Gastrocnemius medialis (tissue), 4 donors: ENCODE measurements around the gene TK1.

ENCODE experiments used
- POLR2A ChIP-seq, 2 donors: fragments of 450-650 bp; IDR thresholded peaks; one replicate each; pipeline ENCODE4 v1.6.1; 2017; ENCODE audit warnings: antibody characterized with exemption in 2 of 2, mild to moderate bottlenecking in 2 of 2, moderate library complexity in 2 of 2
- TF ChIP-seq, protein P1 (sequence below), 5 experiments: fragments of 450-650 bp in 3 of 5; fragments of 200-600 bp in 2 of 5; sonication (generic) in 2 of 5; IDR thresholded peaks in 4 of 5; conservative IDR thresholded peaks in 1 of 5; 1 replicate in 4 of 5; 2 replicates in 1 of 5; pipeline ENCODE4 v1.5.1; 2016 to 2019; ENCODE audit warnings: antibody characterized with exemption in 5 of 5, mild to moderate bottlenecking in 3 of 5, moderate library complexity in 3 of 5

DNA sequence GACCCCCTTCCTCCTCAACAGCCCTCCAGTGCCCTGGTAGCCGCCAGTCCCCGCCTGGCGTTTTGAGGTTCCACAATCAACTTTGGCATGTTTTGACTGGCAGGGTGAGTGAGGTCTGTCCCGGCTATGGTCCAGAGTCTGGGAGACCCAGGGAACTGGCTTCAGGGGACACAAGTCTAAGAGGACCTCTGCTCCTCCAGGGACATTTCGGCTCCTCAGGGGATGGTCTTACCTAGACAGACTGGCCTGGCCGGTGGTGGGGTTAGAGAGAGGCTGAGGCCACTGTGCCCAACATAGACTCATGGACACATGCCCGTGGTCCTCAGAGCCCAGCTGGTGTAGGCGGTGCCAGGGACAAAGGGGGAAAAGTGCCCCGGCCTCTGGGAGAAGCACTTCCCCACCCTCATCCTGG is 54.1 kb downstream of the TK1 start:
- no peak for TF ChIP-seq POLR2A (IDR thresholded peaks at IDR 0.05)
- TF ChIP-seq, protein P1, sequence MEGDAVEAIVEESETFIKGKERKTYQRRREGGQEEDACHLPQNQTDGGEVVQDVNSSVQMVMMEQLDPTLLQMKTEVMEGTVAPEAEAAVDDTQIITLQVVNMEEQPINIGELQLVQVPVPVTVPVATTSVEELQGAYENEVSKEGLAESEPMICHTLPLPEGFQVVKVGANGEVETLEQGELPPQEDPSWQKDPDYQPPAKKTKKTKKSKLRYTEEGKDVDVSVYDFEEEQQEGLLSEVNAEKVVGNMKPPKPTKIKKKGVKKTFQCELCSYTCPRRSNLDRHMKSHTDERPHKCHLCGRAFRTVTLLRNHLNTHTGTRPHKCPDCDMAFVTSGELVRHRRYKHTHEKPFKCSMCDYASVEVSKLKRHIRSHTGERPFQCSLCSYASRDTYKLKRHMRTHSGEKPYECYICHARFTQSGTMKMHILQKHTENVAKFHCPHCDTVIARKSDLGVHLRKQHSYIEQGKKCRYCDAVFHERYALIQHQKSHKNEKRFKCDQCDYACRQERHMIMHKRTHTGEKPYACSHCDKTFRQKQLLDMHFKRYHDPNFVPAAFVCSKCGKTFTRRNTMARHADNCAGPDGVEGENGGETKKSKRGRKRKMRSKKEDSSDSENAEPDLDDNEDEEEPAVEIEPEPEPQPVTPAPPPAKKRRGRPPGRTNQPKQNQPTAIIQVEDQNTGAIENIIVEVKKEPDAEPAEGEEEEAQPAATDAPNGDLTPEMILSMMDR (IDR thresholded peaks at IDR 0.05 in 4 of 5, conservative IDR thresholded peaks at IDR 0.05 in 1 of 5), result no peak
